Measurements from ENCODE around the gene CMKLR1. TPM values are rescaled to one million over a fixed set of nuclear protein-coding genes. Genes with fewer than 3 reads are reported as not detected.

CMKLR1 gene
- total RNA-seq, 1 experiment from 2014 or later = 0.12 TPM

GRCh38 chr12:108377260-108377659, 38.1 kb upstream of the CMKLR1 start:
- no TSS peak for BruUV-seq (replicated peaks)
- intact Hi-C loops (cut with micrococcal nuclease) = no loop called here
- no peak overlapping the region for H3K4me3 Mint-ChIP-seq (ENCODE audit: unreplicated experiment)
- peaks cover 9% of the 10 kb centered on the region for H3K9me3 Mint-ChIP-seq (ENCODE audit: unreplicated experiment)
- POLR2A ChIA-PET = no interaction called here
- H3K27me3 Mint-ChIP-seq (ENCODE audit: insufficient read depth, unreplicated experiment) = no peaks in the 10 kb centered on the region
- no peak for DNase-seq (ENCODE audit: unreplicated experiment)
- CTCF ChIA-PET = interaction anchor here (0.6 to 0.8 kb wide), 2 partner anchors 111 to 455 kb away, joined by 3 read pairs; no protein-coding TSS in a partner anchor
- peaks cover 6% of the 10 kb centered on the region for H3K36me3 Mint-ChIP-seq (ENCODE audit: insufficient read depth, unreplicated experiment)
- TF ChIP-seq CTCF (IDR thresholded peaks at IDR 0.05; ENCODE audit: unreplicated experiment) = no peak
- H3K4me1 Mint-ChIP-seq (ENCODE audit: insufficient read depth, unreplicated experiment) = peaks cover 1% of the 10 kb centered on the region
- H3K27ac Mint-ChIP-seq (ENCODE audit: low read depth, unreplicated experiment) = no peak overlapping the region

- H3K36me3 Mint-ChIP-seq (ENCODE audit: insufficient read depth, unreplicated experiment) = peaks cover 6% of the 10 kb centered on the region
- ChIA-PET POLR2A (interaction anchor here (0.7 kb wide), 1 partner anchor 15 kb away, joined by 3 read pairs; no protein-coding TSS in a partner anchor), CTCF (no interaction called here)
- peak; percentile 54 for DNase-seq (ENCODE audit: unreplicated experiment)
- H3K9me3 Mint-ChIP-seq (ENCODE audit: unreplicated experiment) = peaks cover 9% of the 10 kb centered on the region
- H3K27me3 Mint-ChIP-seq (ENCODE audit: insufficient read depth, unreplicated experiment) = no peaks in the 10 kb centered on the region
- H3K4me1 Mint-ChIP-seq (ENCODE audit: insufficient read depth, unreplicated experiment) = peaks cover 6% of the 10 kb centered on the region
- intact Hi-C loops (cut with micrococcal nuclease) = no loop called here
- no peak overlapping the region for H3K27ac Mint-ChIP-seq (ENCODE audit: low read depth, unreplicated experiment)
- TF ChIP-seq CTCF (IDR thresholded peaks at IDR 0.05; ENCODE audit: unreplicated experiment) = no peak
- no peak overlapping the region for H3K4me3 Mint-ChIP-seq (ENCODE audit: unreplicated experiment)
- BruUV-seq (replicated peaks) = no TSS peak
These were observed 37.0 kb upstream of the CMKLR1 start for GRCh38 chr12:108375986-108376663.

GRCh38 chr12:108374596-108375320, 35.6 kb upstream of the CMKLR1 start:
- CTCF ChIA-PET = interaction anchor here (0.7 kb wide), 1 partner anchor 34 kb away, joined by 3 read pairs; no protein-coding TSS in a partner anchor
- H3K27me3 Mint-ChIP-seq (ENCODE audit: insufficient read depth, unreplicated experiment) = no peaks in the 10 kb centered on the region
- no peak for DNase-seq (ENCODE audit: unreplicated experiment)
- POLR2A ChIA-PET = interaction anchor here (0.8 kb wide), 1 partner anchor 18 kb away, joined by 3 read pairs; no protein-coding TSS in a partner anchor
- H3K4me1 Mint-ChIP-seq (ENCODE audit: insufficient read depth, unreplicated experiment) = peaks cover 6% of the 10 kb centered on the region
- intact Hi-C loops (cut with micrococcal nuclease) = no loop called here
- H3K4me3 Mint-ChIP-seq (ENCODE audit: unreplicated experiment) = no peak overlapping the region
- H3K9me3 Mint-ChIP-seq (ENCODE audit: unreplicated experiment) = peaks cover 9% of the 10 kb centered on the region
- no peak overlapping the region for H3K27ac Mint-ChIP-seq (ENCODE audit: low read depth, unreplicated experiment)
- peaks cover 6% of the 10 kb centered on the region for H3K36me3 Mint-ChIP-seq (ENCODE audit: insufficient read depth, unreplicated experiment)
- no peak for TF ChIP-seq CTCF (IDR thresholded peaks at IDR 0.05; ENCODE audit: unreplicated experiment)
- BruUV-seq (replicated peaks) = no TSS peak

- ChIA-PET POLR2A (no interaction called here), CTCF (interaction anchor here (0.6 kb wide), 1 partner anchor 1056 kb away, joined by 4 read pairs; no protein-coding TSS in a partner anchor)
- Mint-ChIP-seq H3K27me3 (ENCODE audit: insufficient read depth, unreplicated experiment) (no peaks in the 10 kb centered on the region), H3K4me3 (ENCODE audit: unreplicated experiment) (no peak overlapping the region), H3K9me3 (ENCODE audit: unreplicated experiment) (peaks cover 9% of the 10 kb centered on the region), H3K4me1 (ENCODE audit: insufficient read depth, unreplicated experiment) (peaks cover 6% of the 10 kb centered on the region), H3K27ac (ENCODE audit: low read depth, unreplicated experiment) (no peak overlapping the region), H3K36me3 (ENCODE audit: insufficient read depth, unreplicated experiment) (peaks cover 6% of the 10 kb centered on the region)
- DNase-seq (ENCODE audit: unreplicated experiment) = no peak
- intact Hi-C loops (cut with micrococcal nuclease) = no loop called here
- TF ChIP-seq CTCF (IDR thresholded peaks at IDR 0.05; ENCODE audit: unreplicated experiment) = peak; percentile 28
- BruUV-seq (replicated peaks) = no TSS peak
These were observed 34.0 kb upstream of the CMKLR1 start for GRCh38 chr12:108373111-108373510.
